HS-5 (cell line): Measurements from ENCODE around the gene SLC34A3.
"Not testable (repeated sequence)": the region's sequence is repeated elsewhere in the genome, so short reads cannot be mapped to it uniquely, and the experiment has no call there.

Source experiments
- DNase-seq: peaks from one replicate; pipeline ENCODE4 v3.0.0-alpha.2; 2012; ENCODE audit warnings: low read depth

The SLC34A3 gene

DNA sequence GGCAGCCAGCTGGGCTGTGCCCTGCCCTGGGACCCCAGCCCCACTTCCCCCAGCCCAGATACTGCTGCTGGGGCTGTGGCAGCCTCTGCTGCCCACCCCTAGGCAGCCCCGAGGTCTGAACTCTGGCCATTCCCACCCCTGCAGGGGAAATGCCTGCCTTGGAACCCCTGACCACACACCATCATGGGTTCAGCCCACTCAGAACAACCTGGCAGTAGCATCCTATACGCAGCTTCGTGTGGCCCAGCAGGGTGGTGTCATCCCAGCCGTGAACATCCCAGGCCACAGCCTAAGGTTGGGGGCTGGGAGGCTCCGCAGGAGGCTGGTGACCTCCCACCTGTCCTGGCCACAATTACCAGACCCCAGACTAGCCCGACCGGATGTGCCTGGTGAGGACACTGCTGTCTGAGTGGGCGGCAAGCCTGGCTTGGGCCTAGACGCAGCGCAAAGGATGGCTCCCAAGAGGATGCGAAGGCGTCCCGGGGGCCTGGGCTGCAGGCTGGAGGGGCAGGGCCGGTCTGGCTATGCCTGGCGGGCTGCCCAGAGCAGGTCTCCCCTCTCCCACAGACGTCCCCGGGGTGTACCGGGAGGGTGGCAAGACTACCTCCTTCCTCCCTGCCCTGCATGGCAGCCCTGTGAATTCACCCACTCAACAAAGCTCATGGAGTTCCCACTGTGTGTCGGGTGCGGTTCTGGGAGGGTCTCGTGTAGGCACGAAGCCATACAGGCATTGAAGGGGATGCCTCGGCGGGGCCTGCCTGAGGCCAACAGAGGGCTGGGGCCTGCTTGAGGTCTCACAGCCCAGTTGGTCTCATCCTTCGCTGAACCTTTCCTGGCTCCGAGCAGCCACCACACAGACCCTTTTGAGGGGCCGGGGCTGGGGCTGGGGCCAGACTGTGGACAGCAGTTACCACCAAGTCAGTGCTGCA, 1.5 kb upstream of the SLC34A3 start:
- DNase-seq = no peak

DNA sequence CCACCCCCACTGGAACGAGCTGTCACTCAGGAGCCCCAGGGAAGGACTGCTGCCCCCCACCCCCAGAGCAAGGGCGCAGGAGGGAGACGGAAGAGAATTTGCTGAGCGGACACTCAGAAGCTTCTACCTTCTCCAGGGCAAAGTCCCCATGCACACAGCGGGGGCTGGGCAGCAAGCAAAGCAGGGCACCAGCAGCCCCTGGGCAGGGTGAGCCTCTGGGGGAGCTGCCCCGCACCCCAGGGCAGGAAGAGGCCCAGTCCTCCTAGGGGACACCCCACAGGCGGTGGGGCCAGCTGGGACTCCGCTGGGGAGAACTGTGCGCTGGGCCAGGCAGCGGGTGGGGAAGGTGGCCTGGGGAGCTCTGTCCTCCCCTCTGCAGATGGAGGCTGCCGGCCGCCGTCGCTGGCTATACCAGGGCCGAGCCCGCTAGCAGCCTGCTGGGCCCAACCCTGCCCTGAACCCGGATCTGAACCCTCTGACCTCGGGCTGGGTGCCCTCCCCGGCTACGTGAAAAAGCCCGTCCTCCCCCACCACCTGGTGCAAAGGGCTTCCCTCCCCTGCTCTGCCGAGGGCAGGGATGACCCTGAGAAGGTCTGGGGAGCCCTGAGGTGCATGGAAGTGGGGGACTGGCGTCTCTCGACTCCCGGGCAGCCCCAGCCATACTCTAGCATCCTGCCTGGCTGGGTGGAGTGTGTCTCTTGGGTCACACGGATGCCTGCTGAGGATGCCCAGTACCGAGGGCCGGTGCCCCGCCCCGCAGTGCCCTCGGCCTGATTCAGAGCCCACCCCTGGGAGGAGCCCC, 597 bp upstream of the SLC34A3 start:
- no peak for DNase-seq

DNA sequence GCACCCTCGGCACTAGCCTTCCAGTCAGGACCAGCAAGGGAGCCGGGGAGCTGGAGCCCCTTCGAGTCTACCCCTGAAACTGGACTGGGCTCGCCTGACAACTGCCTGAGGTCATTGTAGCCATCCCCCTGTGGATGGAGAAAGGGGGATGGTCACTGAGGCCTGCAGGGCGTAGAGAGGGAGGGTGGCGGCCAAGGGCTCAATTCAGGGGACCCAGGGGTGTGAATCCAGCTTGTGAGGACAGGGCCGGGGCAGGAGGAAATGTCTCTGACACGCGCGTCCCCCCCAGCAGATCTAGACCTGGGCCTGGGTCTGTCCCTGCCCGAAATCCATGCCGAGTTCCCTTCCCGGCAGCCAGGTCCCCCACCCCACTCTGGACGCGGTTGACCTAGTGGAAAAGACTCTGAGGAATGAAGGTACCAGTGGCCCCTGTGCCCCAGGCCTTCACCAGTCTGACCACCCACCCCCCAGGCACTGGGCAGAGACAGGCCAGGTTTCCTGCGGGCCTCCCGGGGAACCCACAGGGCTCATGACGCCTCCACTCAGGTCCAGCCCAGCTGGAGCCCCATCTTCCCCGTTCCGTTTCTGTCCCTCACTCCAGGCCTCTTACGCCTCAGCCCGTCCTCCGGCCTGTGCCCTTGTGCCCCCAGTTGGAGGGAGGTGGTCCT, 805 bp downstream of the SLC34A3 start:
- DNase-seq = no peak

DNA sequence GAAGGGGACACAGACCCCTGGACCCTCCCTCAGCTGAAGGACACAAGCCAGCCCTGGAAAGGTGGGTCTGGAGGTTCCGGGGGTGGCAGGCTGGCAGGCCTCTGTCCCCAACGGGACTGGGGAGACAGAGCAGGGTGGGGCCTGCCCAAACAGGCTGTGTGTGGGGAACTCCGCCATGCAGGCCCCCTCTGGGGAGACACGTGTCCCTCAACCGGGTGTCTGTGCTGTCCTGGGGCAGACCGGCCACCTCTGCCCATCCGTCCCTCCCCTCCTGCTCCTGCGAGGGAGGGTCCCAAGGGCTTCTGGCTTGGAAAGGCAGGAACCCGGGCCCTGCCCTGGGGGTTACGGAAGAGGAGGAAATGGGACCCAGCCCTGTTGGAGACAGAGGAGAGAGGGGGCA, 1.4 kb downstream of the SLC34A3 start:
- no peak for DNase-seq

DNA sequence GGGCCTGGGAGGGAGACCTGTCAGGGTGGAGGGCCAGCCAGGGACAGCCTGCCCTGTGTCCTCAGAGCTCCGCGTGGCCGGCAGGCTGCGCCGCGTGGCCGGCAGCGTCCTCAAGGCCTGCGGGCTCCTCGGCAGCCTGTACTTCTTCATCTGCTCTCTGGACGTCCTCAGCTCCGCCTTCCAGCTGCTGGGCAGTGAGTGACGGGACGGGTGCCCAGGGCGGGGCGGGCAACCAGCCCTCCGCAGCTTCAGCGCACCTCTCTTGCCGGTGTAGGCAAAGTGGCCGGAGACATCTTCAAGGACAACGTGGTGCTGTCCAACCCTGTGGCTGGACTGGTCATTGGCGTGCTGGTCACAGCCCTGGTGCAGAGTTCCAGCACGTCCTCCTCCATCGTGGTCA, 1.8 kb downstream of the SLC34A3 start:
- no peak for DNase-seq

DNA sequence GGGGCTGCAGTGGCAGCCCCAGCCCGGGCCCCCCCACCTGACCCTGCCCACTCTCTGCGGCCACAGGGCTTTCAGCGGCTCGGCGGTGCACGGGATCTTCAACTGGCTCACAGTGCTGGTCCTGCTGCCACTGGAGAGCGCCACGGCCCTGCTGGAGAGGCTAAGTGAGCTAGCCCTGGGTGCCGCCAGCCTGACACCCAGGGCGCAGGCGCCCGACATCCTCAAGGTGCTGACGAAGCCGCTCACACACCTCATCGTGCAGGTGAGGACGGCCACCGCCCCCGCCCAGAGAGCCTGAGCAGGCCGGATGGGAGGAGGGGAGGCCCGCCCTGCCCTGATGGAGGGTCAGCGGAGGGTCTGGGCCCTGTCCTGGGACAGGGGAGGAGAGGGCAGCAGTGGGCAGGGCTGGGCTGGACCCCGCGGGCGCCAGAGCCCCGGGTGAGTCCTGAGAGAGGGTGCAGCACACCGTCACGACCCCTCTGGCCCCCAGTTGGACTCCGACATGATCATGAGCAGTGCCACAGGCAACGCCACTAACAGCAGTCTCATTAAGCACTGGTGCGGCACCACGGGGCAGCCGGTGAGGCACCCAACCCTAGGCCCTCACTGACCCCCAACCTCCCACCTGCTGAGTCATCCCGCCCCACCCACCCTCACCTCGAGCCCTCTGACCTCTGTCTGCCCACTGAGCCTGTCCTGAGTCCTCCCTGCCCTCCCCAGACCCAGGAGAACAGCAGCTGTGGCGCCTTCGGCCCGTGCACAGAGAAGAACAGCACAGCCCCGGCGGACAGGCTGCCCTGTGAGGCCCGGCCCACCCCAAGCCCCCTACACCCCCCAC, 2.7 kb downstream of the SLC34A3 start:
- DNase-seq = no peak

DNA sequence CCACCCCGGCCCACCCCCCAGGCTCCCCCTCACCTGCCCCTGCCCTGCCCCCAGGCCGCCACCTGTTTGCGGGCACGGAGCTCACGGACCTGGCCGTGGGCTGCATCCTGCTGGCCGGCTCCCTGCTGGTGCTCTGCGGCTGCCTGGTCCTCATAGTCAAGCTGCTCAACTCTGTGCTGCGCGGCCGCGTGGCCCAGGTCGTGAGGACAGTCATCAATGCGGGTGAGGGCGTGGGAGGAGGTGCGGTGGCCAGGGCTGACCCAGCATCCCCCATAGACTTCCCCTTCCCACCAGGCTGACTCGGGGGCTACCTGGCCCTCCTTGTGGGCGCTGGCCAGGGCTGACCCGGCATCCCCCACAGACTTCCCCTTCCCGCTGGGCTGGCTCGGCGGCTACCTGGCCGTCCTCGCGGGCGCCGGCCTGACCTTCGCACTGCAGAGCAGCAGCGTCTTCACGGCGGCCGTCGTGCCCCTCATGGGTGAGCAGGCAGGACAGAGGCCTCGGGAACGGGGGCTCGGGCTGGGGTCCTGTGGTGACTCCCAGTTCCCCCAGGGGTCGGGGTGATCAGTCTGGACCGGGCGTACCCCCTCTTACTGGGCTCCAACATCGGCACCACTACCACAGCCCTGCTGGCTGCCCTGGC, 3.5 kb downstream of the SLC34A3 start:
- DNase-seq = no peak

DNA sequence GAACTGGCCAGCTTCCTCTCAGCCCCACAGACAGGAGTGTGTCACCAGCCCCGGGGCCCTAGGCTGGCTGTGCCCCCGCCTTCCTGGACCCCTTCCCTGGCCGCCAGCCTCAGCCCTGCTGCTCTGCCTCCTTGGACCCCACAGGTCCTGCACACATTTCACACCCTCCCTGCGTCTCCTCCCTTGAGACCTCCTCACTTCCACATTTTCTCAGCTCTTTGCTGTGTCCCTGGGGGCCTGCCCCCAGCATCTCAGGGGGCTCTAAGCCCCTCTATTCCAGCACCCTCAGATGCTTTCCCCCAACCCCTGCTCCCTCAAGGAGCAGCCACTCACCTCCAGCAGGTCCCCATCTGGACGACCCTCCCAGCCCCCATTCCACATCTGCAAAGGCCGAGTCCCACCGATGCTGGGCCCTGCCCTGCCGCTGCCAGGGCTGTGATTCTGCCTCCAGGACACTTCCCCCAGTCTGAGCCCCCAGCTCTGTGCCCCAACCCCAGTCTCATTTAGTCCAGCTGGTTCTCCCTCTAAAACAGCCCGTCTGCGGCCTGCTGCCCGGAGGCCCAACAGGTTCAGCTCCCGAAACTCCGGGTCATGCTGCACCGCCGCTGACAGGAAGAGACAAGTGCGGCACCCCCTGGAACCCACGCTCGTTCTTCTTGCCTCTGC, 4.2 kb downstream of the SLC34A3 start:
- no peak for DNase-seq

DNA sequence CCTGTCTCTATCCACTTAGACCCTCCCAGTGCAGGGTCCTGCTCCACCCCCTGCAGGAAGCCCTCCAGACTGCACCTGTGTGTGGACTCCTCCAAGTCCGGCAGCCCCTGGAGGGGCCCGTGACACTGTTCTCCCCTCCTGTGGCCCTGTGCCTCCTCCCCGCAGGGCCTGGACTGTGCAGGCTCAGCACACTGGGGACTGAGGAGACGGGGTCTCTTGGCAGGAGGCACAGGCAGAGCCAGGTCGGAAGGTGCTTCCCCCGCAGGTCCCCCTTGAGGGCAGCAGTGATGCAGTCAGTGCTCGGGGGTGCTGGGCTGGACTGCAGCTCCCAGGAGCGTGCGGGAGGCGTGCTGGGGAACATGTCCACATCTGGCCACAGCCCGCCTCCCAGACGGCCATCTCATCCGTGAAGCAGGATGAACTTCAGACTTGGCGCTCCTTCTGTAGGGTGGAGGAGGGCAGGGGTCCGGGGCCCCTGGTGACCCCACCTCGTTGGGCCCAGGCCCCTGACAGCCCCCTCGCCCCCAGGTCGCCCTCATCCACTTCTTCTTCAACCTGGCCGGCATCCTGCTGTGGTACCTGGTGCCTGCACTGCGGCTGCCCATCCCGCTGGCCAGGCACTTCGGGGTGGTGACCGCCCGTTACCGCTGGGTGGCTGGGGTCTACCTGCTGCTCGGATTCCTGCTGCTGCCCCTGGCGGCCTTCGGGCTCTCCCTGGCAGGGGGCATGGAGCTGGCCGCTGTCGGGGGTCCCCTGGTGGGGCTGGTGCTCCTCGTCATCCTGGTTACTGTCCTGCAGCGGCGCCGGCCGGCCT, 4.9 kb downstream of the SLC34A3 start:
- no peak for DNase-seq

DNA sequence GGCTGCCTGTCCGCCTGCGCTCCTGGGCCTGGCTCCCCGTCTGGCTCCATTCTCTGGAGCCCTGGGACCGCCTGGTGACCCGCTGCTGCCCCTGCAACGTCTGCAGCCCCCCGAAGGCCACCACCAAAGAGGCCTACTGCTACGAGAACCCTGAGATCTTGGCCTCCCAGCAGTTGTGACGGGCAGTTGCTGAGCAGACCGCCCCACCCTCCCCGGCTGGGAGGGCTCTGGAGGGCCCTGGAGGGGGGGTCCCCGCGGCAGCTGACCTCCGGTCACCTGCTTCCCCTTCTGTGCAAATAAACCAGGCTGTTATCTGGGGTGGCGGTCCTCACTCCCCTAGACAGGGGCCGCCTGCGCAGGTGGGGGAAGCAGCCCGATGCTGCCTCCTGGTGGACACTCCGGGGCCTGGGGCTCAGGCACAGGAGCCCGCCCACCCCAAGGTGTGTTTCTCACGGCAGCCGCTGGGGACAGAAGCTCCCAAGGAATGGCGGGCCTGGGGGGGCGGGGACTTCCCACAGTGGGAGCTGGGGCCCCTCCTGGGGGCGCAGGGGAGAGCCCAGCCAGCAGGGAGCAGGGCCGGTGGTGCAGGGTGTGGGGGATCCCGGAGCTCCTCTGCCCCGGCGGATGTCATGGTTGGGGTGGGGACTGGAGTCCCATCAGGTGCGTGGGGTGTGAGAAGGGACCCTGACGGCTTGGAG, 5.7 kb downstream of the SLC34A3 start:
- no peak for DNase-seq

DNA sequence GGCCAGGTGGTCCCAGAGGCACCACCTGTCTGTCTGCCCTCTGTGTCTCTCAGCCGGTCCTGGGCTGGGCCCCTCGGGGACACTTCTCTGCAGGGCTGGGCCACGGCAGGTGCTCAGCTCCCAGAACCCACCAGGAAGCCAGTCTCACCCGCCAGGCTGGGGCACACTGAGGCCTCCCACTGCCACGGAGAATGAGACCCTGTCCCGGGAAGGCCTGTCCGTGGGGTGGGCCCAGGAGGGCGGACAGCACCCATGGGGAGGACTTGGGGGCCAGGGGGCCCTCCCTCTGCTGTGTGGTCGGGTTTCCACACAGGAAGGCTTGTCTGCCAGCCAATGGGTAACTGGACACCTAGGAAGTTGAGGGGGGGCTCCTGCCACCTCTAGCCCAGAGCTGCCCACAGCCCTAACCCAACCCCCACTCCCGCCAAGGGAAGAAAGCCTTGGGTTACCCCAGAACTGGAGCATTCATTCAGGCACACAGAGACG, 6.3 kb downstream of the SLC34A3 start:
- DNase-seq = no peak

DNA sequence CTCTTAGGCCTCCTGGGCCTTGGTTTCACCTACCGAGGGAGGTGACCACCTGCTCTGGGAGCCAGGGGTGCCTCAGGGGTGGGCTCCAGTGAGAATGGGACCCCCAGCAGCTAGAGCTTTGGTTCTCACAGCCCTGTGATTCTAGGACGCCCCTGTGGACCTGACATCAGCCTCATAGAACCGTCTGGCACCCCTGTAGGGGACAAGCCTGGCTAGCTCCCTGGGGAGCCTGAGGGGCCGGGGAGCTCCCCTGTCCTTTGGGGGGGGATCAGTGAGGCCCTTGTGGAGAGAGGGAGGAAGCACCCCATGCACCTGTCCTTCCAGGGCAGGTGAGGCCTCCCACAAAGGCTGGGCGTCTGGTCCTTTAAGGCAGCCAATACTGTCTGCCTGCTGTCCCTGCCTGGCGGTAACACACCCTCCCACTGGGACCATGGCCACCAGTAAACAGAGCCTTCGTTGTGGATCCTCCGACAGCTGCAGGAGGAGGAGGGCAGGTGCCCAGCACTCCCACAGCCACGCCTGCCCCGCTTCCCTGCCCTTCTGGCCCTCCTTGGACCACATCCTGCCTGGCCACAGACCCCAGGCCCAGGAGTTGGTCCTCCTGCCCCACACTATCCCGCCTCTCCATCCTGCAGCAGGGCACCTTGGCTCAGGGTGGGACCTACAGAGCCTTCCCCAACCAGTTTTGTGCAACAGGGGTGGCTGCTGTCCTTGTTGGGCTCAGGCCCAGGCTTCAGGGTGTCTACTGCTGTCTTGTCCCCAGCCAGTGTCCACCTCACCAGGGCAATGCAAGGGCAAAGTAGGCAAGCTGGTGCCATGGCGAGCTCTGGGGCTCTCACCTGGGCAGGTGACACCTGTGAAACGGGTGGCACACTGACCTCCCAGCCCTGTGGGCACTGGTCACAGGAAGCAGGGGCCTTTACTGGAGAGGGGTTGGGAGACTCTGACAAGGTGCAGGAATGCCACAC, 7.3 kb downstream of the SLC34A3 start:
- no peak for DNase-seq

DNA sequence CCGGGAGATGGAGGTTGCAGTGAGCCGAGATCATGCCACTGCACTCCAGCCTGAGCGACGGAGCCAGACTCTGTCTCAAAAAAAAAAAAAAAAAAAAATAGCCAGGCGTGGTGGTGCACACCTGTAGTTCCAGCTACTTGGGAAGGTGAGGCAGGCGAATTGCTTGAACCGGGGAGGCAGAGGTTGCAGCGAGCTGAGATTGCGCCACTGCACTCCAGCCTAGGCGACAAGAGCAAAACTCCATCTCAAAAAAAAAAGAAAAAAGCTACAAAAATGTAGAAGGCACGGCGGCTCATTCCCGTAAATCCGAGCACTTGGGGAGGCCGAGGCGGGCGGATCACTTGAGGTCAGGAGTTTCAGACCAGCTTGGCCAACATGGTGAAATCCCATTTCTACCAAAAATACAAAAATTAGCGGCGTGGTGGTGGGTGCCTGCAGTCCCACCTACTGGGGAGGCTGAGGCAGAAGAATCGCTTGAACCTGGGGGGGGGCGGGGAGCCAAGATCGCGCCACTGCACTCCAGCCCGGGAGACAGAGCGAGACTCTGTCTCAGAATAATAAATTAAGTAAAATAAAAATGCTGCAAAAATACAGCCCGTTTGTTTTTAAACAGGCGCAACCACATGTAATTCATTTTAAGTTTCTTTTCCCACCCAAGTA, 9.0 kb downstream of the SLC34A3 start:
- not testable (repeated sequence) for DNase-seq

DNA sequence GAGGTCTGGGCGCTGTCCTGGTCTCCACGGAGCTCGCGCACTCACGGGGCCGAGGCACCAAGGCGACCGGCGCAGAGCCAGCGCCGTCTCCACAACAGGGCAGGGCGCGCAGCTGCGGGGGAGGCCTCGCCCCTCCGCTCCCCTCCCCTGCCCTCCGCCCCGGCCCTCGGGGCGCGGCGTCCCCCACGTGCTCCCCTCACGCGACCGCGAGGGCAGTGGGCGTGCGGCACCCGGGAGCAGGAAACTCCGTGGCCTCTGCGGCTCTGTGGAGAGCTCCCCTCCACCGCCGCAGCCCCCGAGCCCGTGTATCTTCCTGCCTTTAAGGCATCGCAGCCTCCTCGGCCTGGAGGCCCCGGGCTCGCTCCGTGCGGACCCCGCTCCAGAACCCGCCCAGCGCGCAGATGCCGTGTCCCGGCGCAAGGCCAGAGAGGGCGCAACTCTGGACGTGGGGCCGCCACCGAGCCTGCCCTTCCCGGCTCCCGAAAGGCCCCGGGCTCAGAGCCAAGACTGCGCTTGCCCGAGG, 9.7 kb downstream of the SLC34A3 start:
- peak; percentile 57 for DNase-seq

DNA sequence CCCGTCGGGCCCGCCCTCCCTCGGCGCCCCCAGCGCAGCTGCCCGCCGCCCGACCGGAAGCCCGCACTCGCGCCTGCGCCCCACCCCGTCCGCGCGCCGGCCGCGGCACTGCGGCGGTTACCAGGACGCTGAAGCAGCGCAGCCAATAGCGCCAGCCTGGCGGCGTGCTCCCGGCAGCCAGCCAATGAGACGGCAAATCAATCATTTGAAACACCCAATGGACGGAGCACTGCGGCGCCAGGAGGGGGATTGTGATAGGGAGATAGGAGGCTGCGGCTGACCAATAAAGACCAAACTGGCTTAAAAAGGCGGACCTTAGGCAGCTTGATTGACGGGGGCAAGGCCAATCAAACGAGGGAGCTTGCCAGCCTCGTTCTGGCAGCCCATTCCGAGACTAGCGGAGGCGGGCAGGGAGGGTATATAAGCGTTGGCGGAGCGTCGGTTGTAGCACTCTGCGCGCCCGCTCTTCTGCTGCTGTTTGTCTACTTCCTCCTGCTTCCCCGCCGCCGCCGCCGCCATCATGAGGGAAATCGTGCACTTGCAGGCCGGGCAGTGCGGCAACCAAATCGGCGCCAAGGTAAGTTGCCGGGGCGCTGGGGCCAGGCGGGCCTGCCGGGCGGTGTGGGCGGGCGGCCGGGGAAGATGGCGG, 10.3 kb downstream of the SLC34A3 start, which contains the start of gene TUBB4B:
Gene TUBB4B (plus strand): TSS at position 447 of the 649 bp plus-strand sequence. CDS start 74 bp downstream, at position 521.
- DNase-seq = peak; percentile 100
